ENCODE results near the gene MALAT1. TPM values are rescaled to one million over a fixed set of nuclear protein-coding genes. Genes with fewer than 3 reads are reported as not detected.
A peak's percentile ranks its signal among the peaks of the same experiment; 100 is the strongest.

MALAT1 gene
- total RNA-seq, 1 experiment from 2014 or later: 686 TPM

DNA sequence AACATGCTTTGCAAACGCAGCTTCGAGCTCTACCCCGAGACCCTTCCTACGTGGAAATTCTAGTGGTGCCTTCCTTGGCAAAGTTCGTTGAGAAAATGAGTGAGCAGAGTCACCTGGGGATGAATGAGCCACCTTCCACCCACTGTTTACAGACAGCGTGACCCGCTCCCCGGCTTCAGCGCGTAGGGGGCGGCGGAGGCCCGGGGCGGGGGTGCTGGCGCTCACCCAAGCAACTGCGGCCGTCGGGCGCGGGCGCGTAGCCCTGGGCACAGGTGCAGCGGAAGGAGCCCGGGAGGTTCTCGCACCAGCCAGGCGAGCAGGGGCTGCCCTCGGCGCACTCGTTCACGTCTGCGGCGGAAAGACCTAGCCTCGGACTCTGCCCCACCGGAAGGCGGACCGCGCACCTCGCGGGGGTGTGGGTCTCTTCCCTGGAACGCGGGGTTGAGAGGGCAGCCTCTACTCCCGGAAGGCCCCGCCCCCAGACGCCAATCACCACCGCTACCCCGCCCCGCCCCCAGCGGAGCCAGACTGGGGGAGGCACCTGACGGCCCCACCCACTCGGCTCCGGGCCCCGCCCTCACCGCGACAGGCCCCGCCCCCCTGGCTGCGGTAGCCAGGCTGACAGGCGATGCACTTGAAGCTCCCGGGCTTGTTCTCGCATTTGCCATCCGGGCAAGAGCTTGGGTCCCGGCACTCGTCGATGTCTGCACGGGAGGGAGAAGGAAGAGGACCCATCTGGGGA, 47.5 kb downstream of the MALAT1 start:
- Histone ChIP-seq H3K4me1 (no peaks in the 10 kb centered on the region), H3K36me3 (peaks cover 4% of the 10 kb centered on the region; the same call in 1 of the 2 replicates), H3K4me3 (no peak overlapping the region), H3K9me3 (replicated peaks) (no peaks in the 10 kb centered on the region), H3K27me3 (no peaks in the 10 kb centered on the region), H3K27ac (no peak overlapping the region)
- no peak for DNase-seq

DNA sequence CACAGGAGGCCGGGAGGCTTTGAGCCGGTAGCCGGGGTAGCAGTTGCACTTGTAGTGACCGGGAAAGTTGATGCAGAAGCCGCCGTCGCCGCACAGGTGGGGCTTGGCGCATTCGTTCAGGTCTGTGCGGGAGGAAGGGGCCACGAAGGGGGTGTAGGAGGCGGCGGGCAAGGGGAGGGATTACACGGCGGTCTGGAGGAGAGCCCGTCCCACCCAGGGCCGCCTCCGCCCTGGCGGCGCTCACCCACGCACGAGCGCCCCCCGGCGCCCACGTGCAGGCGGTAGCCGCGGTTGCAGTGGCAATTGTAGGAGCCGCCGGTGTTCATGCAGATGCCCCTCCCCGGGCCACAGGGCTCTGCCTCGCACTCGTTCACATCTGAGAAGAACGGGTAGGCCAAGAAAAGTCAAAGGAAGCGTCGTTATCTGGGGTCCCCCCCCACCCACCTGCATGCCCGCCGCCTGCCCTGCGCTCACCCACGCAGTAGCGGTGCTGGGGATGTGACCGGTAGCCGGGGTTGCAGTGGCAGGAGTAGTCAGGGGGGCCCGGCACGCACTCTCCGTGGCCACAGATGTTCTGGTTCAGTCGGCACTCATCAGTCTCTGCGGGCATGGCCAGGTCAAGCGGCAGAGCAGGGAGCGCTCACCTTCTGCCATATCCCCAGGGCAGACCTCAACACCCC, 48.7 kb downstream of the MALAT1 start:
- H3K4me3 ChIP-seq: no peak overlapping the region
- no peaks in the 10 kb centered on the region for H3K27me3 ChIP-seq
- H3K27ac ChIP-seq: no peak overlapping the region
- no peak for DNase-seq
- peaks cover 4% of the 10 kb centered on the region; the same call in 1 of the 2 replicates for H3K4me1 ChIP-seq
- peaks cover 4% of the 10 kb centered on the region; the same call in 1 of the 2 replicates for H3K36me3 ChIP-seq
- no peaks in the 10 kb centered on the region for H3K9me3 ChIP-seq (replicated peaks)

DNA sequence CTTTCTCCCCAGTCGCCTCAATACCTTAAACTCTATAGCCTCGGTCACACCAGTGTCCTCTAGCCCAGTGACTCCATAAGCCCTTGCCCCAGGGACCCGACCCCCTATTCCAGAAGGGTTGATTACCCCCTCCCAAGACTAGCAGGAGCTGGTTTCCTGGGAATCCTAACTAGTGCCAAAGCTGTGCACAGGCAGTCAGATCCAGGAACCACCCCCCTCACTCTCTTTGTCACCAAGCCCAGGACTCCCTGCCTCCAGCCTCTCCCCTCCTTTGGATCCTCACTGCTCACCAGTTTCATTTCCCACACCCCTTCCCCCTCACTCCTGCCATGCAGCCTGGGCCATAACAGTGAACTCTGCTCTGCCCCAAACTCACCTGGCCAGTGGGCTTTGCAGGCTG, 49.5 kb downstream of the MALAT1 start:
- no peak overlapping the region for H3K4me3 ChIP-seq
- no peak for DNase-seq
- no peaks in the 10 kb centered on the region for H3K9me3 ChIP-seq (replicated peaks)
- H3K27ac ChIP-seq: no peak overlapping the region
- H3K36me3 ChIP-seq: peaks cover 4% of the 10 kb centered on the region; the same call in 1 of the 2 replicates
- H3K4me1 ChIP-seq: peaks cover 5% of the 10 kb centered on the region; the same call in 1 of the 2 replicates
- no peaks in the 10 kb centered on the region for H3K27me3 ChIP-seq

DNA sequence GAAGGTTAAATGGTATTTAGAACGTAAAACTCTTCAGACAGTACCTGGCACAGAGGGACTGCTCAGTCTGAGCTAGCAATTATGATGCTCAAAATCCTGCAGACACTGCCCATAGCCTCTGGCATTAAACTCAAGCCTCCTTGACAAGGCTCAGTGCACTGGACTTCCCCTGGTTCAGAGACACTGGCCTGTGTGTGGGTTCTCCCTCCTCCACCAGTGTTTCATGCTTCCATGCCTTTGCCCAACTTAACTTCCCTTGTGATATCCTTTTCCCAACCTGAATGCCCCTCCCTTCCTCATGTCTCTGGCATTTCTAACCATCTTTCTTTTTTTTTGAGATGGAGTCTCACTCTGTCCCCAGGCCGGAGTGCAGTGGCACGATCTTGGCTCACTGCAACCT, 50.3 kb downstream of the MALAT1 start:
- no peak for DNase-seq
- Histone ChIP-seq H3K27me3 (no peaks in the 10 kb centered on the region), H3K36me3 (peaks cover 4% of the 10 kb centered on the region; the same call in 1 of the 2 replicates)

DNA sequence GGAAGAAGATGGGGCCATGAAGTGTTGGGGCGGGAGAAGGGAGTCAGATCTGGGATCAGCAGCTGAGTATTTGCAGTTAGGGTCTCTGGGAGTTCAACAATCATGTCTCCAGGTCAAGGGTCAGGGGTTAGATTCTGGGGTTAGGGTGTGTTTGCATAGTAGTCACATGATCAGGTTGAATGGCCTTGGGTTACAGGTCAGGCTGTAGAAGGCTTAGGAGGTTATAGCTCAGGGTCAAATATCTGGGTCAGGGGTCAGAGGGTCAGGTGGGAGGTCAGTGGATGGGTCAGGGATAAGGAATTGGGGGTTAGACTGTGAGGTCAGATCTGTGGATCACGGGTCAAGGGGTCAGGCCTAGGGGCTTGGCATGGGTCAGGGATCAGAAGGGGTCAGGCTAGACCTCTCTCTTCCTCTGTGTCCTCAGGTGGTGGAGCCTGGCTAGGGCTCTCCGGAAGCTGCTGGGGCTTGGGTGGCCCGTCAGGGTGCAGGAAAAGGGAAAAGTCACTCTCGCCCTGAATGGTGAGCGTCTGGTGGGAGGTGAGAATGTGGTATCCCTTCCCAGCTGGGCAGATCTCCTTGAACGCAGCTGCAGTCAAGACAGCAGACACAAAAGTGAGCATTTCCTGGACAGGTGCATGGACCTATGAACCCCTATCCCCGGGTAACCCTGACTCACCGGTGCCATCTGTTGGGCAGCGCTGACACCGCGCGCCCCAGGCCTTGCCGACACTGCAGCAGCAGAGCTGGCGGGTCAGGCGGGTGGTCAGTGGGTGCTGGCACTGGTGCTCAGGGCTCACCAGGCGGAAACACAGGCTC, 52.9 kb downstream of the MALAT1 start:
- peaks cover 24% of the 10 kb centered on the region for H3K4me1 ChIP-seq
- no peak overlapping the region for H3K4me3 ChIP-seq
- H3K9me3 ChIP-seq (replicated peaks): no peaks in the 10 kb centered on the region
- peak; percentile 73 to 74 for DNase-seq
- no peak overlapping the region for H3K27ac ChIP-seq
- no peaks in the 10 kb centered on the region for H3K27me3 ChIP-seq
- H3K36me3 ChIP-seq: peaks cover 4% of the 10 kb centered on the region; the same call in 1 of the 2 replicates

More for the DNA sequence above, 50.3 kb downstream of the MALAT1 start:
- H3K4me3 ChIP-seq: no peak overlapping the region
- no peak overlapping the region for H3K27ac ChIP-seq
- H3K4me1 ChIP-seq: peaks cover 5% of the 10 kb centered on the region; the same call in 1 of the 2 replicates
- H3K9me3 ChIP-seq (replicated peaks): no peaks in the 10 kb centered on the region

DNA sequence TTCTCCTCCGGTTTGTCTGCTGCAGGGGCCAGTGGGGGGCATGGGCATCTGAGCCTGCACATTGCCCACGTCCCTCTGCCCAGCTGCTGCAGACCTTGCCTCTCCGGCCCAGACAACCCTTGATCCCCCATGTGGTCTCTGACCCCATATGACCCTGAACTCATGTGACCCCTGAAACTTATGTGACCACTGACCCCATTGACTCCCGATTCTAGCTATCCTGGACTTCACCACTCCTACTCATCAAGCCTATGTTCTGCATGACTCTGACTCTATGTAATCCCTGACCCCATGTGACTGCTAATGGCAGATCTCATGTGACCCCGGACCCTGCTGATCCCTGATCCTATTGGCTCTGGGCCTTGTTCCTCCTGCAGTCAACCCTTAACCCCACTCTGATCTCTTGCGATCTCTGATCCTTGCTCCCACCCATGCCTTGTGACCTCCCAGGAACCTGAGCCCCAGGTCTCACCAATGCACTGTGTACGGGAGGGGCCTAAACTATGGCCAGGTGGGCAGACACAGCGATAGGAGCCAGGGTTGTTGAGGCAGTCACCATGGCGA, 53.6 kb downstream of the MALAT1 start:
- H3K27me3 ChIP-seq: no peaks in the 10 kb centered on the region
- no peak overlapping the region for H3K4me3 ChIP-seq
- no peaks in the 10 kb centered on the region for H3K9me3 ChIP-seq (replicated peaks)
- DNase-seq: no peak
- no peak overlapping the region for H3K27ac ChIP-seq
- H3K4me1 ChIP-seq: peaks cover 28% of the 10 kb centered on the region
- peaks cover 4% of the 10 kb centered on the region; the same call in 1 of the 2 replicates for H3K36me3 ChIP-seq

DNA sequence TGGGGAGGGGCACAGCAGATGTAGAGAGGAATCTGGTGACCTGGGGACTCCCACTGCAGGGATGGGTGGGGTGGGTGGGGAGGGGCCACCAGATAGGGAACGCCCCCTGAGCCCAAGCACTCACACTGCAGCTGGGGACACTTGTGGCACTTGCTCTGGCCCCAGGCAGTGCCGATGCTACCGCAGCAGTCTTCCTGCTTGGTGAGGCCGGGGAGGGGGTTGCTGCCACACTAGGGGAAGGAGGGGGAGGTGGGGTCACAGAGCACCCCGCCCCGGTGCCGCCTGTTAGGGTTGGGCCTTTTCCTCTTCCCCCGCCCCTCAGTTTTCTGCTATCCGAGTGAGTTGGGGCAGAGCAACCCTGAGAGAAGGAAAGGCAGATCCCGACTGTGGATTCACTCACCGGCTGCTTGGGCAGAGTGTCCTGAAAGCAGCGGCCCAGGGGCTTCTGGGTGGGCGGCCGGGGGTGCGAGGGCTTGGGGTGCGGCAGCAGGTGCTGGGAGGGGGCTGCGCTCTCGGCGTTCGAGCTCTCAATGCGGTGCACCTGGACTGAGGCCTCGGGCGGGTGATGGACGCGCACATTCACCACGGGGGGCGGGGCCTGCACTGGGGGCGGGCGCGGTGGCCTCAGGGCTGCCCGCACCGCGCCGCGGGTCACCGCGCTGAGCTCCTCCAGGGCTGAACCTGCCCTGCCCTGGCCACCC, 54.6 kb downstream of the MALAT1 start:
- Histone ChIP-seq H3K27ac (no peak overlapping the region), H3K27me3 (no peaks in the 10 kb centered on the region), H3K9me3 (replicated peaks) (no peaks in the 10 kb centered on the region), H3K4me1 (peaks cover 28% of the 10 kb centered on the region), H3K4me3 (no peak overlapping the region), H3K36me3 (peaks cover 4% of the 10 kb centered on the region; the same call in 1 of the 2 replicates)
- DNase-seq: no peak

DNA sequence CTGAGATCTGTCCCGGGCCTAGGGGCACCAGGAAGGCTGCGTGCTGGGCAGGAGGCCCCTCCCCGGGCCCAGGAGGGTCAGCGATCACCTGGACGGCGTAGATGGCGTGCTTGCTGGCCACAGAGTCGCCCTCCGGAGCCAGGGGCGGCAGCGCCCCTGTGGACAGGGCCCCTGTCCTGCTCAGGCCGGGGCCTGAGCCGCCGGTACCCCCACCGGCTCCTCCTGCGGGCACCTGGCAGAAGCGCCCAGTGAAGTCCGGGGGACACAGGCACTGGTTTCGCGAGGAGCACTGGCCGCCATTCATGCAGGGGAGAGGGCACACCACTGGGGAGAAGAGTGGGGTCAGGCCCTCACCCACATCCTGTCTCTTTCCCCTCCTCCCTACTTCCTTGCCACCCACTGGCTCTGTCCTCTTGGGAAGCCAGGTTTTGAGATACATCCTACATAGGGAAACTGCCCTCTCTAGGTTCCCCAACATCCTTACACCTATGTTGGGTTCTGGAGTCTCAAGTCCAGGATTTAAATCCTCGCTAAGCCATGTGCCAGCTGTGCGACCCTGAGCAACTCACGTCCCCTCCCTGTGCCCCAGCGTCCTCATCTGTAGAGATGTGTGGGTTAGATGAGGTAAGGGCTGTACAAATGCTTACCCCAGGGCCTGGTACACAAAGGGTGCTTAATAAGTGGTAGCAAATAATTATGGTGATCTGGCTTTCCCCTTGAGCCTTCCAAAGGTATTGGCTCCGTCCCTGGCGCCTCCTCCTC, 55.4 kb downstream of the MALAT1 start:
- no peak overlapping the region for H3K4me3 ChIP-seq
- no peak overlapping the region for H3K27ac ChIP-seq
- H3K9me3 ChIP-seq (replicated peaks): no peaks in the 10 kb centered on the region
- peaks cover 4% of the 10 kb centered on the region; the same call in 1 of the 2 replicates for H3K36me3 ChIP-seq
- H3K4me1 ChIP-seq: peaks cover 34% of the 10 kb centered on the region
- H3K27me3 ChIP-seq: no peaks in the 10 kb centered on the region
- no peak for DNase-seq

DNA sequence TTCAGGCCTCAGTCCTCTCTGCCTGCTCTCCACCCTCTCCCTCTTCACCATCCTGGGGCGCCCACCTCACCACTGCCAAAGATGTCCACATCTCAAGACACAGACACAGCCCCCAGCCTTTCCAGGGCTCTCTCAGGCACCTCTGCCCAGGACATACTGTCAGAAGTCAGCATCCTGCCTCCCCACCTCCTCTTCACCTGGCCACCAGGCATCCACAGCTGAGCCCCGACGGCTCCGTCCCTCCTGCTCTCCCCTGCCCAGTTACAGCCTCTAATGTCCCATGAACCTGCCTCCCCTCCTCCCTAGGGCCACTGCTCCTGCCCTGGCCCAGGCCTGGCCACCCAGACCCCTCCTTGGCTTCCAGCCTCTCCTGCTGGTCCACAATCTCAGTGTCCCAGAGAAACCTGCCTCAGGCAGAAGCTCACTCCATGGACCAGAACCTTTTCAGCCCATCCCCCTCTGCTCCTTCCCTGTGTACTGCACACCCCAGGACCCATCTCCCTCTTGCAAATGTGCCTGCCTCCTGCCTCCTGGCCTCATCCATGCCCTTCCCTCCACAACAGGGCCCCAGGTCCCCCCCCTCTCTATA, 56.1 kb downstream of the MALAT1 start:
- Histone ChIP-seq H3K4me3 (no peak overlapping the region), H3K36me3 (peaks cover 1% of the 10 kb centered on the region; the same call in 1 of the 2 replicates), H3K4me1 (peaks cover 41% of the 10 kb centered on the region), H3K9me3 (replicated peaks) (no peaks in the 10 kb centered on the region), H3K27me3 (no peaks in the 10 kb centered on the region), H3K27ac (no peak overlapping the region)
- DNase-seq: no peak

DNA sequence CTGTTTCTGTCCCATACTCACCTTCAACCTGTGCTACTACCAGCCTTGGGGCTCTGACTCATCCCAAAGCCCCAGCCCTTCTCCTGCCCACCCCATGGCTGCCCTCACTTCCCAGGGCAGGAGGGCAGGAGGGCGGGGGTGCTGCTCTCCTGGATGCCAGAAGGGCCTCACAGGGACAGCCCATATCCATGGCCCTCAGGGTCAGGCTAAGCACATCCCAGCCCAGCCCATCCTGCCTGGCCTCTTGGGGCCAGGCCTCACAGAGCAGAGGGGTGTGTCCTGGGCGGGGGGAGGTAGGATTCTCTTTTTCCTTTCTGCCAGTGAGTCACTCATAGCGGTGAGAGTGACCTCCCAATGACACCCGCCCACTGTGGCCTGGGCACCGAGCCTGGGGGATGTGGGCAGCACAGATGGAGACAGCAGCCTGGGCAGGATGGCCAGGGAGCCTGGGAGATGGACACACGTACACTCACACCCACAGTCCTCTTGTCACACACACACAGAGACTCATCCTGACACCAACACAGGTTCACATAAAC, 56.9 kb downstream of the MALAT1 start:
- DNase-seq: peak; percentile 73
- Histone ChIP-seq H3K27ac (no peak overlapping the region), H3K27me3 (no peaks in the 10 kb centered on the region), H3K4me1 (peaks cover 49% of the 10 kb centered on the region), H3K36me3 (no peaks in the 10 kb centered on the region), H3K4me3 (no peak overlapping the region), H3K9me3 (replicated peaks) (no peaks in the 10 kb centered on the region)
